NT2/D1 (cell line): ENCODE results near the gene MMP15.

Experiments used
- SUZ12 ChIP-seq: IDR thresholded peaks from 2 replicates; pipeline ENCODE4 v1.6.1; 2011; ENCODE audit not compliant: insufficient read length, insufficient read depth; ENCODE audit errors: extremely low read depth
- YY1 ChIP-seq: IDR thresholded peaks from 2 replicates; pipeline ENCODE4 v1.6.1; 2011; ENCODE audit not compliant: insufficient read length, insufficient read depth
- ZNF274 ChIP-seq: IDR thresholded peaks from 2 replicates; pipeline ENCODE4 v1.6.1; 2011; ENCODE audit warnings: mild to moderate bottlenecking, low read depth, low read length

GRCh38 chr16:58074657-58075056 is 49.1 kb downstream of the MMP15 start:
- TF ChIP-seq ZNF274 (no peak), YY1 (no peak), SUZ12 (no peak)
